Endothelial cell of umbilical vein (primary cell): ENCODE data around the gene THSD4. TPM values are rescaled to one million over a fixed set of nuclear protein-coding genes. Genes with fewer than 3 reads are reported as not detected.
"Not testable (repeated sequence)": the region's sequence is repeated elsewhere in the genome, so short reads cannot be mapped to it uniquely, and the experiment has no call there.

ENCODE experiments used
- BruUV-seq: library from RNA; stranded (reverse); fragments of 400-500 nt; replicated peaks from 2 replicates; lab custom pipeline; 2021; lab: Mats Ljungman, UMichigan
- CTCF ChIA-PET: fragments of 300-600, 350-600 bp; sonication (Branson Sonifier 250); formaldehyde crosslinking; loops from one replicate; lab custom pipeline; 2021; ENCODE audit warnings: antibody characterized with exemption, inconsistent platforms; lab: Charles Lee
- POLR2A ChIA-PET: fragments of 300-600, 350-600 bp; sonication (Branson Sonifier 250); formaldehyde crosslinking; loops from one replicate; lab custom pipeline; 2021; ENCODE audit warnings: antibody characterized with exemption, inconsistent platforms; lab: Charles Lee
- DNase-seq: peaks from one replicate; pipeline ENCODE4 v3.0.0-alpha.2; 2011; ENCODE audit warnings: low read depth, low spot score
- FAIRE-seq: peaks from 2 replicates; lab custom pipeline; 2011; peaks lifted over from hg19 to GRCh38; lab: Jason Lieb, UNC
- H2AFZ ChIP-seq: 2 replicates; pipeline ENCODE4 v1.6.0; 2012; ENCODE audit warnings: low read depth, low read length, control low read depth, inconsistent platforms
- H3K27ac ChIP-seq: 2 replicates; pipeline ENCODE4 v1.5.1; 2011; ENCODE audit warnings: low read depth, mild to moderate bottlenecking, control low read depth, low read length, moderate library complexity; ENCODE audit not compliant: insufficient read depth
- H3K27me3 ChIP-seq, 2 experiments: 2 replicates each; pipeline versions ENCODE4 v1.6.0 to v1.6.1; 2011; ENCODE audit warnings: low read length in 2 of 2, mixed read lengths in 1 of 2; ENCODE audit not compliant: control insufficient read depth in 2 of 2, insufficient read depth in 2 of 2
- H3K36me3 ChIP-seq, 2 experiments: 2 replicates in 1 of 2; 3 replicates in 1 of 2; pipeline ENCODE4 v1.5.1; 2011; ENCODE audit warnings: low read length in 2 of 2, mild to moderate bottlenecking in 1 of 2, moderate library complexity in 1 of 2; ENCODE audit not compliant: control insufficient read depth in 2 of 2, insufficient read depth in 2 of 2; ENCODE audit errors: extremely low read depth in 1 of 2
- H3K4me1 ChIP-seq: 3 replicates; pipeline ENCODE4 v1.5.1; 2011; ENCODE audit warnings: mild to moderate bottlenecking, low read length; ENCODE audit not compliant: control insufficient read depth, insufficient read depth; ENCODE audit errors: extremely low read depth
- H3K4me2 ChIP-seq: 2 replicates; pipeline ENCODE4 v1.6.1; 2011; ENCODE audit warnings: low read length, control low read depth, mixed read lengths; ENCODE audit not compliant: insufficient read depth
- H3K4me3 ChIP-seq, 3 experiments: fragments of 200-600 bp in 1 of 3; sonication (generic), shearing (Covaris generic) in 1 of 3; replicated peaks in 1 of 3; 2 replicates each; pipeline ENCODE4 v1.5.1; 2011 to 2016; ENCODE audit warnings: control low read depth in 3 of 3, low read length in 3 of 3, mild to moderate bottlenecking in 2 of 3, inconsistent platforms in 1 of 3, low read depth in 1 of 3, moderate library complexity in 1 of 3; ENCODE audit not compliant: insufficient read depth in 1 of 3
- H3K79me2 ChIP-seq: 2 replicates; pipeline ENCODE4 v1.6.0; 2012; ENCODE audit warnings: low read length, inconsistent platforms; ENCODE audit not compliant: control insufficient read depth, insufficient read depth
- H3K9ac ChIP-seq: replicated peaks from 2 replicates; pipeline ENCODE3; 2011; ENCODE audit warnings: low read length, control low read depth; ENCODE audit not compliant: insufficient read depth; ENCODE audit errors: extremely low read depth
- H3K9me1 ChIP-seq: replicated peaks from 3 replicates; pipeline ENCODE4 v1.6.0; 2011; ENCODE audit warnings: mild to moderate bottlenecking, low read length; ENCODE audit not compliant: control insufficient read depth, insufficient read depth; ENCODE audit errors: extremely low read depth
- H3K9me3 ChIP-seq: replicated peaks from 2 replicates; pipeline ENCODE4 v1.5.1; 2012; ENCODE audit warnings: low read length, inconsistent platforms; ENCODE audit not compliant: control insufficient read depth, insufficient read depth
- H4K20me1 ChIP-seq: replicated peaks from 2 replicates; pipeline ENCODE3; 2011; ENCODE audit warnings: mild to moderate bottlenecking, low read length; ENCODE audit not compliant: control insufficient read depth, insufficient read depth; ENCODE audit errors: extremely low read depth
- CTCF ChIP-seq, 2 donors: IDR thresholded peaks; 1 replicate in 1 of 2; 2 replicates in 1 of 2; pipeline ENCODE4 v1.5.1; 2011; ENCODE audit warnings: low read length in 2 of 2, mild to moderate bottlenecking in 2 of 2, moderate library complexity in 2 of 2, control low read depth in 1 of 2, inconsistent platforms in 1 of 2, low read depth in 1 of 2; ENCODE audit not compliant: insufficient read depth in 1 of 2; ENCODE audit errors: extremely low read depth in 1 of 2
- EZH2 ChIP-seq: IDR thresholded peaks from 2 replicates; pipeline ENCODE4 v1.6.1; 2012; ENCODE audit warnings: borderline replicate concordance, low read depth, mild to moderate bottlenecking, moderate library complexity, low read length, inconsistent platforms; ENCODE audit not compliant: severe bottlenecking
- FOS ChIP-seq: IDR thresholded peaks from 2 replicates; pipeline ENCODE4 v1.6.1; 2011; ENCODE audit warnings: mild to moderate bottlenecking, low read length, moderate library complexity, borderline replicate concordance; ENCODE audit not compliant: insufficient read depth
- GATA2 ChIP-seq: IDR thresholded peaks from 2 replicates; pipeline ENCODE4 v1.7.0; 2011; ENCODE audit warnings: low read depth, mild to moderate bottlenecking, moderate library complexity, mixed read lengths, low read length; ENCODE audit not compliant: insufficient read length, insufficient read depth
- JUN ChIP-seq: IDR thresholded peaks from 2 replicates; pipeline ENCODE4 v1.6.1; 2011; ENCODE audit warnings: borderline replicate concordance, low read depth; ENCODE audit not compliant: insufficient read length, insufficient read depth
- MYC ChIP-seq: IDR thresholded peaks from one replicate; pipeline ENCODE4 v1.6.1; 2011; ENCODE audit warnings: mild to moderate bottlenecking, low read depth, low read length
- POLR2A ChIP-seq: IDR thresholded peaks from 2 replicates; pipeline ENCODE4 v1.6.1; 2012; ENCODE audit warnings: low read depth, mild to moderate bottlenecking, control low read depth, low read length
- POLR2AphosphoS5 ChIP-seq: IDR thresholded peaks from 2 replicates; pipeline ENCODE4 v1.6.1; 2012; ENCODE audit warnings: low read depth, mild to moderate bottlenecking, control low read depth, low read length, moderate library complexity; ENCODE audit not compliant: insufficient read depth
- dilution Hi-C: fragments of 300-500 bp; cut with MboI; formaldehyde crosslinking; loops from one replicate; pipeline ENCODE4 v1.15.0; 2019; ENCODE audit warnings: low sequenced_read_pairs; ENCODE audit not compliant: extremely low pct_ligation_motif_present
- intact Hi-C: fragments of 100-400 bp; cut with micrococcal nuclease; formaldehyde crosslinking; loops from one replicate; pipeline ENCODE4 v1.10.0; 2022
- polyA plus RNA-seq, 4 experiments: library from polyadenylated mRNA; depleted of rRNA in 3 of 4; stranded (reverse) in 3 of 4; unstranded in 1 of 4; fragments of >200 nt; gene quantifications; 2 replicates each; pipeline versions ENCODE4 v1.2.1 to v1.2.3, GENCODE V29; 2011 to 2012; ENCODE audit warnings: missing spikeins in 1 of 4
- total RNA-seq: library from RNA; stranded (reverse); gene quantifications from 2 replicates; pipeline ENCODE4 v1.2.3, GENCODE V29; 2021
- TF ChIP-seq, protein P1 (sequence below): IDR thresholded peaks from 2 replicates; pipeline ENCODE4 v1.6.1; 2011; ENCODE audit not compliant: insufficient read depth, insufficient read length

THSD4 gene
- total and polyA plus RNA-seq, 2 donors (not counting 3 experiments of a cell fraction or from before 2014, with no cell fraction given), result 9.9 to 25.4 TPM

- no peak overlapping the region for H2AFZ ChIP-seq
Observed at GRCh38 chr15:71669688-71670087, 554.4 kb downstream of the THSD4 start.

DNA sequence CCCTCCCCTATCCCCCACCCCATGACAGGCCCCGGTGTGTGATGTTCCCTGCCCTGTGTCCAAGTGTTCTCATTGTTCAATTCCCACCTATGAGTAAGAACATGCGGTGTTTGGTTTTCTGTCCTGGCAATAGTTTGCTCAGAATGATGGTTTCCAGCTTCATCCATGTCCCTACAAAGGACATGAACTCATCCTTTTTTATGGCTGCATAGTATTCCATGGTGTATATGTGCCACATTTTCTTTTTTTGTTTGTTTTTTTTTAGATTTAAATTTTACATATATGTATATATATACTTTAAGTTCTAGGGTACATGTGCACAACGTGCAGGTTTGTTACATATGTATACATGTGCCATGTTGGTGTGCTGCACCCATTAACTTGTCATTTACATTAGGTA lies 555.0 kb downstream of the THSD4 start:
- dilution Hi-C loops, H3K4me1 ChIP-seq, FAIRE-seq, H2AFZ ChIP-seq, H3K36me3 ChIP-seq, H3K79me2 ChIP-seq, DNase-seq, CTCF ChIA-PET, H3K9ac ChIP-seq, H4K20me1 ChIP-seq, H3K27me3 ChIP-seq, H3K9me1 ChIP-seq, BruUV-seq, H3K4me2 ChIP-seq, H3K27ac ChIP-seq, intact Hi-C loops, POLR2A ChIA-PET, H3K9me3 ChIP-seq, H3K4me3 ChIP-seq: not testable (repeated sequence)

More at GRCh38 chr15:71669688-71670087, 554.4 kb downstream of the THSD4 start:
- no peak overlapping the region for H3K4me2 ChIP-seq
- H3K27me3 ChIP-seq, result no peaks in the 10 kb centered on the region
- H3K4me3 ChIP-seq, result no peak overlapping the region
- H3K27ac ChIP-seq, result no peak overlapping the region
- no peaks in the 10 kb centered on the region for H3K36me3 ChIP-seq
- intact Hi-C loops, result no loop called here
- no peaks in the 10 kb centered on the region for H3K9me1 ChIP-seq
- FAIRE-seq (no peak), DNase-seq (no peak)
- dilution Hi-C loops, result no loop called here
- H3K4me1 ChIP-seq, result no peaks in the 10 kb centered on the region
- BruUV-seq, result no TSS peak
- TF ChIP-seq CTCF (IDR thresholded peaks at IDR 0.05; ENCODE audit: extremely low read depth in 1 of 2, insufficient read depth in 1 of 2, low read depth in 1 of 2, low read length in 2 of 2) (no peak), MYC (no peak), POLR2AphosphoS5 (no peak), GATA2 (no peak), FOS (no peak), JUN (no peak), EZH2 (no peak), POLR2A (no peak)
- TF ChIP-seq, protein P1, sequence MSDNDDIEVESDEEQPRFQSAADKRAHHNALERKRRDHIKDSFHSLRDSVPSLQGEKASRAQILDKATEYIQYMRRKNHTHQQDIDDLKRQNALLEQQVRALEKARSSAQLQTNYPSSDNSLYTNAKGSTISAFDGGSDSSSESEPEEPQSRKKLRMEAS, result no peak
- no peaks in the 10 kb centered on the region for H3K9me3 ChIP-seq
- ChIA-PET POLR2A (no interaction called here), CTCF (no interaction called here)
- no peaks in the 10 kb centered on the region for H4K20me1 ChIP-seq
- H3K9ac ChIP-seq, result no peak overlapping the region
- H3K79me2 ChIP-seq, result no peaks in the 10 kb centered on the region
